Raji (cell line): ENCODE data around the gene IL2RG.

Experiments
- POLR2A ChIP-seq: IDR thresholded peaks from 2 replicates; pipeline ENCODE4 v1.6.1; 2011; ENCODE audit warnings: low read depth, low read length, control low read depth; ENCODE audit not compliant: insufficient read depth

Gene IL2RG

GRCh38 chrX:71057848-71058530 lies 53.4 kb downstream of the IL2RG start:
- no peak for TF ChIP-seq POLR2A
